Purkinje cell (primary cell): ENCODE data around the gene ZNF148. TPM values are rescaled to one million over a fixed set of nuclear protein-coding genes. Genes with fewer than 3 reads are reported as not detected.

Experiments used
- polyA plus RNA-seq: library from polyadenylated mRNA; unstranded; fragments of >200 nt; fragmentation: Nextera tagmentation; gene quantifications from 2 replicates; pipeline ENCODE4 v1.2.1, GENCODE V29; 2014

Gene ZNF148, protein sequence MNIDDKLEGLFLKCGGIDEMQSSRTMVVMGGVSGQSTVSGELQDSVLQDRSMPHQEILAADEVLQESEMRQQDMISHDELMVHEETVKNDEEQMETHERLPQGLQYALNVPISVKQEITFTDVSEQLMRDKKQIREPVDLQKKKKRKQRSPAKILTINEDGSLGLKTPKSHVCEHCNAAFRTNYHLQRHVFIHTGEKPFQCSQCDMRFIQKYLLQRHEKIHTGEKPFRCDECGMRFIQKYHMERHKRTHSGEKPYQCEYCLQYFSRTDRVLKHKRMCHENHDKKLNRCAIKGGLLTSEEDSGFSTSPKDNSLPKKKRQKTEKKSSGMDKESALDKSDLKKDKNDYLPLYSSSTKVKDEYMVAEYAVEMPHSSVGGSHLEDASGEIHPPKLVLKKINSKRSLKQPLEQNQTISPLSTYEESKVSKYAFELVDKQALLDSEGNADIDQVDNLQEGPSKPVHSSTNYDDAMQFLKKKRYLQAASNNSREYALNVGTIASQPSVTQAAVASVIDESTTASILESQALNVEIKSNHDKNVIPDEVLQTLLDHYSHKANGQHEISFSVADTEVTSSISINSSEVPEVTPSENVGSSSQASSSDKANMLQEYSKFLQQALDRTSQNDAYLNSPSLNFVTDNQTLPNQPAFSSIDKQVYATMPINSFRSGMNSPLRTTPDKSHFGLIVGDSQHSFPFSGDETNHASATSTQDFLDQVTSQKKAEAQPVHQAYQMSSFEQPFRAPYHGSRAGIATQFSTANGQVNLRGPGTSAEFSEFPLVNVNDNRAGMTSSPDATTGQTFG
- 31.7 and 37.7 TPM in 2 replicates for polyA plus RNA-seq

DNA sequence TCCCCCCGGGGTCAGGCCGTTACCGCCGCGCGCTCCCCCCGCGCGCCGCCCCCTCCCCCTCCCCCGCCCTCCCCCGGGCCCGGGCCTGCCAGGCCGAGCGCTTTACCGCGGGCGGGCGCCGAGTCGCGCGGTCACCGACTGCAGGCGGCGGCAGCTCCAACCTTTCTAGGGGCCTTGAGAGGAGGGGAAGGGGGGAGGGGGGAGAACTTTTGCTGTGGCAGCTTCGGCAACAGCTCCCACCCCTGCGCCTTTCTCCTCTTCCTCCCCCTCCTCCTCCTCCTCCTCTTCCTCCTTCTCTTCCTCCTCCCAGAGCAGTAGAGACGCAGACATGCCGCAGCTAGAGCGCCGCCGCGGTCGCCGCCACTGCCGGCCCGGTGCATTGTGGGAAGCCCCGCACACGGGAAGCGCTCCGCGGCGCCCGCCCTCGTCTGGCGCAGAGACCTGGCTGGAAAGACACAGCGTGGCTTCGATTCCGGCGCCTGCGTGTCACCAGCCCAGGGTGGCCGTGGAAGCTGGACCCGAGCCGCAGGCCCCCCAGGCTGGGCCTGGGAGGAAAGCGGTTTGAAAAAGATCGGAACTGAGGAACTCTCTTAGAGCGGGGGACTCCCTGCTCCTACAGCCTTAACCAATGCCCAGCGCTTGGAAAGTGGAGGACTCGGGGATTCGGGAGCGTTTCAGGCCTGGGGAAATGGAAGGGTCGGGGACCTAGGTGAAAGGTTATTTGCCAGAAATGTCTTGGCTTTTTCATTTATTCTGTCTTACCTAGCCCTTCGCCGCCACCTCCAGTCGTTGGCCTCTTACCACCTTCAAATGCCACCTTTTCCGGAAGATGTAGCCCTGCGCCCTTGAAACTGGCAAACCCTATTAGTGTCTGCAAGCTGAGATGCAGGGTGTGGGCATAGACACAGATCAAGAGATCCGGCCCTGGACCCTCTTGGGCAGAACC is at the start of gene ZNF148:
ZNF148 (minus strand) TSS at position 330 of the 946 bp plus-strand sequence. CDS start 61,685 bp downstream, outside the sequence.

DNA sequence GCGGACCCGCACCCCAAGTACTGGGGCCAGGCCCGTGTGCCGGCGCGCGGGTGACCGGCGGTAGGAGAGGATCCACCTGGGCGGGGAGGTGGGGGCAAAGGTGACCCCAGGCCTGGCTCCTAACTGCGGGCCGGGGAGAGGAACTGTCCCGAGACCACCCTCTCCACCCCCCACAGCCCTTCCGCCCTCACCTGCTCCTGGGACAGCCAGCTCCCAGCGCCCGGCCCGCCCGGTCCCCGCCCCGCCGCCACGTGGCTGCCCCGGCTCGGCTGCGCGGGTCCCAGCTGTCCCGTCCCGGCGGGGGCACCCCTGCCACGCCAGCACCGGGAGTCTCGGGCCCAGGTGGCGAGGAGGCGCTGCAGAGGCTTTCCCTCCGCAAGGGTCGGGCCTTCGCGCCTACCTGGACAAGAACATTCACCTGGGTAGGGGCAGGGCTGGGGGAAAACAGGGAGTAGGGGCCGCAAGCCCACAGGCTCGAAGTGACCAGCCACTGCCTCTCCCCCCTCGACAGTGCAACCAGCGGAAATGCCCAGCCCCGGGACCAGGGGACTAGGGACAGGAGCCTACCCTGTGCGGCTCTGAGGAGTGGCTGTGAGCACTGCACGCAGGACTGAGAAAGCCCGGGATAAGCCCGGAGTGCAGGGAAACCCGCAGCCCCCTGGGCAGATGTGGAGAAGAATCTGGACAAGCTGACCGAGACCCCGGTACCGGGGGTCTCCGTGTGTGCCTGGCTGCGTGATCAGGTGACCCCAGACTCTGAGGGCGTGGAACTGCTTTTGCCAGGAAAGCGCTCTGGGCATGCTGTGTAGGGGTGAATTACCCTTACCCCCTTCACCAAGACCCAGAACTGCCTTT is 162.4 kb downstream of the ZNF148 start, which contains the start of gene SLC12A8:
SLC12A8 (minus strand) TSS at position 240 of the 855 bp plus-strand sequence. CDS start 1,399 bp downstream, outside the sequence.

Other genes with a start within 250 kb of the ZNF148 start
- gene SLC12A8, start 162.6 kb downstream of the ZNF148 start, polyA plus RNA-seq, result 3.0 and 3.8 TPM in 2 replicates
- gene SNX4, start 144.9 kb upstream of the ZNF148 start, polyA plus RNA-seq, result 42.3 and 59.7 TPM in 2 replicates
- 5.6 and 6.3 TPM in 2 replicates for gene OSBPL11, start 220.2 kb upstream of the ZNF148 start, polyA plus RNA-seq